Mucosa of descending colon (tissue), 3 donors: ENCODE measurements around the gene ZNF3. TPM values are rescaled to one million over a fixed set of nuclear protein-coding genes. Genes with fewer than 3 reads are reported as not detected.

Experiments
- ATAC-seq: fragments of 200-7000 bp; cut with Tn5 transposase; one replicate; pipeline ENCODE4 v1.9.1; 2020; ENCODE audit warnings: mild to moderate bottlenecking, moderate library complexity
- DNase-seq, 3 donors: peaks; one replicate each; pipeline ENCODE4 v3.0.0-alpha.2; 2020
- H3K36me3 ChIP-seq: fragments of 200-600 bp; one replicate; pipeline ENCODE4 v1.8.0; 2021; ENCODE audit warnings: low read depth, mild to moderate bottlenecking
- H3K4me1 ChIP-seq: fragments of 200-600 bp; one replicate; pipeline ENCODE4 v1.8.0; 2021; ENCODE audit warnings: low read depth, mild to moderate bottlenecking
- H3K4me3 ChIP-seq: fragments of 200-600 bp; one replicate; pipeline ENCODE4 v1.8.0; 2021; ENCODE audit warnings: mild to moderate bottlenecking
- H3K9me3 ChIP-seq: fragments of 200-600 bp; one replicate; pipeline ENCODE4 v1.8.0; 2021; ENCODE audit warnings: mild to moderate bottlenecking
- intact Hi-C, 2 donors: fragments of 100-400 bp; cut with DNase I in 1 of 2; cut with micrococcal nuclease in 1 of 2; formaldehyde crosslinking; loops; one replicate each; pipeline versions ENCODE4 v1.11.0 to v1.11.1; 2022; cut with DNase I, micrococcal nuclease
- total RNA-seq, 3 donors: library from RNA; stranded (reverse); fragmentation: NEBNext Ultra II Directional in 2 of 3; extraction: Animal tissue kit (Norgen Biotek cat#: 25700) in 2 of 3; gene quantifications; one replicate each; pipeline versions ENCODE4 v1.2.1 to v1.2.4, GENCODE V29; 2021 to 2023
- TF ChIP-seq, protein P1 (sequence below): fragments of 200-600 bp; IDR thresholded peaks from one replicate; pipeline ENCODE4 v1.8.0; 2022; ENCODE audit warnings: antibody characterized with exemption, mild to moderate bottlenecking
- donor health status: DM: no; HTN: no; CAD: no; lungs with moderate emphysema.
- donor health status: DM: no; HTN: no; CAD: no.
- donor health status: DM: no; HTN: yes; CAD: no.

Gene ZNF3
- total RNA-seq, 3 donors from 2014 or later, result 32.6 to 46.1 (median 35.8) TPM

DNA sequence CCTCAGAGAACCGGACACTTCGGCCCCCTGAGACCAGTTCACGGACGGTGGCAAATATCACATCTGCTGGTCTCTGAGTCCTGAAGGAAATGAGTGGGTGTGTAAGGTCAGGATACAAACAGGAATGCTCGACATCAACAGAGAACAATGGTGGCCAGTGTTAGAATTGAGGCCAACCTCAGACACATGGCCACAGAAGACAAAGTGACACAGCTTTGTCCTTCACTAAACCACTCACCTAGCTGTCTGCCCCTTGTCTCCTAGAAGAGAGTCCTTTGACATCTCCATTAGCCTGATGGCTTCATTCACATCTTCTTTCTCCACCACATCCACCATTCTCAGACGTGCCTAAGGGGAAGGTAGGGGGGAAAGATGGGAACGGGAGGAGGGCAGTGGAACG lies 11.5 kb upstream of the ZNF3 start:
- DNase-seq, result no peak
- intact Hi-C loops, result no loop called here
- no peak for ATAC-seq
- H3K4me1 ChIP-seq, result peaks cover 4% of the 10 kb centered on the region
- H3K4me3 ChIP-seq, result no peak overlapping the region
- H3K9me3 ChIP-seq, result no peaks in the 10 kb centered on the region
- TF ChIP-seq, protein P1, sequence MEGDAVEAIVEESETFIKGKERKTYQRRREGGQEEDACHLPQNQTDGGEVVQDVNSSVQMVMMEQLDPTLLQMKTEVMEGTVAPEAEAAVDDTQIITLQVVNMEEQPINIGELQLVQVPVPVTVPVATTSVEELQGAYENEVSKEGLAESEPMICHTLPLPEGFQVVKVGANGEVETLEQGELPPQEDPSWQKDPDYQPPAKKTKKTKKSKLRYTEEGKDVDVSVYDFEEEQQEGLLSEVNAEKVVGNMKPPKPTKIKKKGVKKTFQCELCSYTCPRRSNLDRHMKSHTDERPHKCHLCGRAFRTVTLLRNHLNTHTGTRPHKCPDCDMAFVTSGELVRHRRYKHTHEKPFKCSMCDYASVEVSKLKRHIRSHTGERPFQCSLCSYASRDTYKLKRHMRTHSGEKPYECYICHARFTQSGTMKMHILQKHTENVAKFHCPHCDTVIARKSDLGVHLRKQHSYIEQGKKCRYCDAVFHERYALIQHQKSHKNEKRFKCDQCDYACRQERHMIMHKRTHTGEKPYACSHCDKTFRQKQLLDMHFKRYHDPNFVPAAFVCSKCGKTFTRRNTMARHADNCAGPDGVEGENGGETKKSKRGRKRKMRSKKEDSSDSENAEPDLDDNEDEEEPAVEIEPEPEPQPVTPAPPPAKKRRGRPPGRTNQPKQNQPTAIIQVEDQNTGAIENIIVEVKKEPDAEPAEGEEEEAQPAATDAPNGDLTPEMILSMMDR, result no peak
- H3K36me3 ChIP-seq, result peaks cover 12% of the 10 kb centered on the region

DNA sequence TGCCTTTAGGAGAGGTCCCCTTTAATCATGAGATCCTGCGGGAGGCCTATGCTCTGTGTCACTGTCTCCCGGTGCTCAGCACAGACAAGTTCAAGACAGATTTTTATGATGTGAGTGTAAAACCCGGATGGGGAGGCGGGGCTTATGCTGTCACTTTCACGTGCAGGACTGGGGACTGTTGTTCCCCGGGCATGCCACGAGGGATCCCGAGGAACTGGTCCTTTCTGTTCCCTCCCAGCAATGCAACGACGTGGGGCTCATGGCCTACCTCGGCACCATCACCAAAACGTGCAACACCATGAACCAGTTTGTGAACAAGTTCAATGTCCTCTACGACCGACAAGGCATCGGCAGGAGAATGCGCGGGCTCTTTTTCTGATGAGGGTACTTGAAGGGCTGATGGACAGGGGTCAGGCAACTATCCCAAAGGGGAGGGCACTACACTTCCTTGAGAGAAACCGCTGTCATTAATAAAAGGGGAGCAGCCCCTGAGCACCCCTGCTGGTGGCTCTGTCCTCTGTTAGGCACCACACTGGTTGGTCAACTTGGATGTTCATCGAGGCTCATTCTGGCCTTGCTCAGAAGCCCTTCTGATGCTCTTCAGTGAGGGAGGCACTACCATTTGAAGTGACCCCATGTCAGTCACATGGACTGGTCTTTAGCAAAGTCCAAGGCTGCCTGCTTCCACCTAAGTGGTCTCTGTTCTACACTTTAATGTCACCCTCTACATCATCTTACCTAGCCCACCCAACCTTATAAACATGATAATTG lies 10.1 kb upstream of the ZNF3 start:
- Histone ChIP-seq H3K4me1 (peaks cover 6% of the 10 kb centered on the region), H3K4me3 (no peak overlapping the region), H3K36me3 (peaks cover 7% of the 10 kb centered on the region), H3K9me3 (no peaks in the 10 kb centered on the region)
- DNase-seq (peak in 1 of 3 donors; percentile 32), ATAC-seq (no peak)
- TF ChIP-seq, protein P1, result no peak
- intact Hi-C loops, result no loop called here

DNA sequence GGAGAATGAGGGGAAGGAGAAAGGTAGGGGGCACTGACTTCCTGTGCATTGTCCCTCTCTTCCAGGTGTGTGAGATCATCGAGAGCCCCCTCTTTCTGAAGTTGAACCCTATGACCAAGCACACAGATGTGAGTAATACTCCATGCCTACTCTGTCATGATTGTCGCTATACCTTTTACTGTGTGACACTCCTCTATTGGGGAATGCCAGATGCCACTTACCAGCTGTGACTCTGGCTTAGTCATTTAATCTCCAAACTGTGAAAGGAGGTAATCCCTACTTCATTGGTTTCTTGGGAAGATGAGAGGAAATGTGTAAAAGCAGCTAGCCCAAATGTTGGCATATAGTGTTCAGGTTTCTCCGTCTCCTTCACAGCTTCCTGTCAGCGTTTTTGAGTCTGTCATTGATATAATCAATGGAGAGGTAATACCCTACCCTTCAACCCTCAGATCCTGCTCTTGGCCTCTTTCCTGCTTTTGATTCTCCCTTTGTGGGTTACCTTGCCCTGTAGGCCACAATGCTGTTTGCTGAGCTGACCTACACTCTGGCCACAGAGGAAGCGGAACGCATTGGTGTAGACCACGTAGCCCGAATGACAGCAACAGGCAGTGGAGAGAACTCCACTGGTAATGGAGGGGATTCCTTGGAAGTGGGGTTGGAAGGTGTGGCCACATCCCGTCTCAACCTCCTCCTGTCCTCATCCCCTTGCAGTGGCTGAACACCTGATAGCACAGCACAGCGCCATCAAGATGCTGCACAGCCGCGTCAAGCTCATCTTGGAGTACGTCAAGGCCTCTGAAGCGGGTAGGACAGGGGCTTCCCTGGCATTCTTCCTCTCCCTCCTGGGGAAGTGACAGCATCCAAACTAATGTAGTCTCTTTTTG lies 9.2 kb upstream of the ZNF3 start:
- ATAC-seq, result no peak
- TF ChIP-seq, protein P1, result no peak
- no peak for DNase-seq
- Histone ChIP-seq H3K4me3 (no peak overlapping the region), H3K36me3 (peaks cover 7% of the 10 kb centered on the region), H3K9me3 (no peaks in the 10 kb centered on the region), H3K4me1 (peaks cover 6% of the 10 kb centered on the region)
- intact Hi-C loops, result no loop called here

DNA sequence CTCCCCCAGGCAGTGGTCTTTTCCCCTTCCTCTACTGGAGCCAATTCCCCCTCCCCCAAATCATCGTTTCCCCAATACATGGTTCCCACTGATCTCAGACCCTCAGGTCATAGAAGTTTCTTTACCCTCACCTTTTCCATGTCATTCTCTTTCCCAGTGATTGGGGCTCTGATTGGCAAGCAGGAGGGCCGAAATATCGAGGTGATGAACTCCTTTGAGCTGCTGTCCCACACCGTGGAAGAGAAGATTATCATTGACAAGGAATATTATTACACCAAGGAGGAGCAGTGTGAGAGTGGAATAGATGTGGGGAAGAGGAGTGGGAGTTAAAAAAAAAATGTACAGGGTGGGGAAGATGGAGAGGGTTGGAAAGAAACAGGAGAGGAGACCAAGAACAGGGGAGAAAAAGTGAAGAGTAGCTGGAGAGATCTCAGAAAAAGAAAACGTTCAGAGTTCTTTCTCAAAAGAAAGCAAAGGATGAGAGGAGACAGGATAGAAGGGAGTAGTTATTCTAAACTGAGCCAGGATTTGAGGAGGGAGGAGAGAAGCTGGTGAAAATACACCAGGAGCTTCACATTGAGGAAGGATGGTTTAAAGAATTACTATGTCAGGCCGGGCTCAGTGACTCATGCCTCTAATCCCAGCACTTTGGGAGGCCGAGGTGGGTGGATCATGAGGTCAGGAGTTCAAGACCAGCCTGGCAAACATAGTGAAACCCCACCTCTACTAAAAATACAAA lies 8.1 kb upstream of the ZNF3 start:
- intact Hi-C loops, result no loop called here
- H3K4me1 ChIP-seq, result peaks cover 6% of the 10 kb centered on the region
- ATAC-seq (no peak), DNase-seq (no peak)
- peak overlapping the region; percentile 82 for H3K4me3 ChIP-seq
- peaks cover 7% of the 10 kb centered on the region for H3K36me3 ChIP-seq
- TF ChIP-seq, protein P1, result no peak
- H3K9me3 ChIP-seq, result no peaks in the 10 kb centered on the region

DNA sequence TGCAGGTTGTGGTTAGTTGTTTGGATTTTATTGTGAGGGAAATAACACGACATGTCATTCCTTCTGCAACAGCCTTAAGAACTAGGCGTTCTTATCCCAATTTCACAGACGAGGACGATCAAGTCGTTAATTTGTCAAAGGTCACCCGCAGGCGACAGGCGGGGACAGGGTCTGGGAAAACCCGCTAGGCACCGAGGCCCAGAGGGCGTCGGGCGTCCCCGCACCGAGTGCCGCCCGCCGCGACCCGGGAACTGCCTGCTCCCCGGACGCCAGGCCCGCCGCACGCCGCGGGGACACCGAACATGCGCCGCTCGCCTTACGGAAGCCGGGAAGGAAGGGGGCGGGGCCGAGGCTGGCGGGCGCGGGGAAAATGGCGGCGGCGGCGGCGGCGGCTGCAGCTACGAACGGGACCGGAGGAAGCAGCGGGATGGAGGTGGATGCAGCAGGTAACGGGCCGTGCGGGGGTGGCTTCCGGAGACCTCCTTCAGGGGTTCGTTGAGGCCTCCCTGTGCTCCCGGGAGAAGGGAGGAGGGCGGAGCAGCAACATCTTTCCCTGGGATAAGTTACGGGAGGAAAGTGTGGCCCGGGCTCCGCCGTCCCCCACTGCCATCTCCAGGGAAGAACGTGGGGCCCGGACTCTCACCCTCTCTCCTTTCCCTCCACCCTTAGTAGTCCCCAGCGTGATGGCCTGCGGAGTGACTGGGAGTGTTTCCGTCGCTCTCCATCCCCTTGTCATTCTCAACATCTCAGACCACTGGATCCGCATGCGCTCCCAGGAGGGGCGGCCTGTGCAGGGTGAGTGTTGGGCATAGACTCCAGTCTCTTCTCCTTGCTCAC lies 7.3 kb upstream of the ZNF3 start, which contains the start of gene COPS6:
Gene COPS6 (plus strand): TSS at position 349 of the 837 bp plus-strand sequence. CDS start 22 bp downstream, at position 371.
- Histone ChIP-seq H3K9me3 (no peaks in the 10 kb centered on the region), H3K4me1 (peaks cover 6% of the 10 kb centered on the region), H3K4me3 (peak within 1 kb of the TSS; percentile 82), H3K36me3 (peaks cover 7% of the 10 kb centered on the region)
- DNase-seq (peak; percentile 90 to 93 (median 93)), ATAC-seq (peak; percentile 94)
- TF ChIP-seq, protein P1, result no peak
- intact Hi-C loops, result no loop called here
